WTC11 (cell line): ENCODE measurements around the gene KCNG3. TPM values are rescaled to one million over a fixed set of nuclear protein-coding genes. Genes with fewer than 3 reads are reported as not detected.

Experiments
- ATF1 ChIP-seq: sonication (generic); formaldehyde crosslinking; IDR thresholded peaks from 2 replicates; pipeline ENCODE4 v1.8.1; 2023; ENCODE audit warnings: mild to moderate bottlenecking, moderate library complexity, missing genetic modification reagents
- ELF4 ChIP-seq: sonication (generic); formaldehyde crosslinking; IDR thresholded peaks from 2 replicates; pipeline ENCODE4 v1.8.1; 2022; ENCODE audit warnings: low read depth, mild to moderate bottlenecking, moderate library complexity, missing genetic modification reagents
- ESRRA ChIP-seq: sonication (generic); formaldehyde crosslinking; IDR thresholded peaks from 2 replicates; pipeline ENCODE4 v1.8.1; 2022; ENCODE audit warnings: mild to moderate bottlenecking, missing genetic modification reagents, borderline replicate concordance
- ETV6 ChIP-seq: sonication (generic); formaldehyde crosslinking; IDR thresholded peaks from 2 replicates; pipeline ENCODE4 v1.8.1; 2022; ENCODE audit warnings: mild to moderate bottlenecking, missing genetic modification reagents
- GABPB1 ChIP-seq: sonication (generic); formaldehyde crosslinking; IDR thresholded peaks from 2 replicates; pipeline ENCODE4 v1.8.1; 2023; ENCODE audit warnings: mild to moderate bottlenecking, missing genetic modification reagents
- IRF2 ChIP-seq: sonication (generic); formaldehyde crosslinking; IDR thresholded peaks from 2 replicates; pipeline ENCODE4 v1.8.0; 2022; ENCODE audit warnings: low read depth, missing genetic modification reagents, borderline replicate concordance
- KAT7 ChIP-seq: sonication (generic); formaldehyde crosslinking; IDR thresholded peaks from 2 replicates; pipeline ENCODE4 v1.8.1; 2023; ENCODE audit warnings: missing genetic modification reagents, mild to moderate bottlenecking, borderline replicate concordance
- OVOL2 ChIP-seq: fragments of 250-450 bp; sonication (Bioruptor Pico); IDR thresholded peaks from 2 replicates; pipeline ENCODE4 v1.9.0; 2021; ENCODE audit warnings: mild to moderate bottlenecking, borderline replicate concordance
- RELA ChIP-seq: sonication (generic); formaldehyde crosslinking; IDR thresholded peaks from 2 replicates; pipeline ENCODE4 v1.8.1; 2022; ENCODE audit warnings: missing genetic modification reagents, mild to moderate bottlenecking, borderline replicate concordance
- SOX15 ChIP-seq: fragments of 250-450 bp; sonication (Bioruptor Pico); IDR thresholded peaks from 2 replicates; pipeline ENCODE4 v1.9.0; 2021; ENCODE audit warnings: mild to moderate bottlenecking
- SP1 ChIP-seq: sonication (generic); formaldehyde crosslinking; conservative IDR thresholded peaks from 2 replicates; pipeline ENCODE4 v1.8.1; 2022; ENCODE audit warnings: missing genetic modification reagents
- TP53 ChIP-seq: sonication (generic); formaldehyde crosslinking; IDR thresholded peaks from 2 replicates; pipeline ENCODE4 v1.8.1; 2023; ENCODE audit warnings: mild to moderate bottlenecking, missing genetic modification reagents
- ZNF232 ChIP-seq: sonication (generic); formaldehyde crosslinking; IDR thresholded peaks from 2 replicates; pipeline ENCODE4 v1.8.0; 2022; ENCODE audit warnings: mild to moderate bottlenecking, missing genetic modification reagents
- total RNA-seq: library from RNA; stranded (reverse); gene quantifications from 3 replicates; pipeline ENCODE4 v1.2.3, GENCODE V29; 2021
- TF ChIP-seq, protein P1 (sequence below): fragments of 250-450 bp; sonication (Bioruptor Pico); conservative IDR thresholded peaks from 2 replicates; pipeline ENCODE4 v1.9.0; 2021; ENCODE audit warnings: mild to moderate bottlenecking
- TF ChIP-seq, protein P2 (sequence below): fragments of 200-600 bp; IDR thresholded peaks from 2 replicates; pipeline ENCODE4 v1.8.0; 2022; ENCODE audit warnings: antibody characterized with exemption
- TF ChIP-seq, protein P3 (sequence below): sonication (generic); formaldehyde crosslinking; IDR thresholded peaks from 2 replicates; pipeline ENCODE4 v1.8.1; 2022; ENCODE audit warnings: mild to moderate bottlenecking, moderate library complexity, missing genetic modification reagents
- TF ChIP-seq, protein P4 (sequence below): sonication (generic); formaldehyde crosslinking; IDR thresholded peaks from 2 replicates; pipeline ENCODE4 v1.8.0; 2022; ENCODE audit warnings: mild to moderate bottlenecking, missing genetic modification reagents
- TF ChIP-seq, protein P5 (sequence below): sonication (generic); formaldehyde crosslinking; IDR thresholded peaks from 2 replicates; pipeline ENCODE4 v1.8.0; 2022; ENCODE audit warnings: missing genetic modification reagents
- TF ChIP-seq, protein P6 (sequence below): sonication (generic); formaldehyde crosslinking; IDR thresholded peaks from 2 replicates; pipeline ENCODE4 v1.8.0; 2022; ENCODE audit warnings: mild to moderate bottlenecking, missing genetic modification reagents

The KCNG3 gene
- total RNA-seq, 1 experiment from 2014 or later, result 15.5 TPM

DNA sequence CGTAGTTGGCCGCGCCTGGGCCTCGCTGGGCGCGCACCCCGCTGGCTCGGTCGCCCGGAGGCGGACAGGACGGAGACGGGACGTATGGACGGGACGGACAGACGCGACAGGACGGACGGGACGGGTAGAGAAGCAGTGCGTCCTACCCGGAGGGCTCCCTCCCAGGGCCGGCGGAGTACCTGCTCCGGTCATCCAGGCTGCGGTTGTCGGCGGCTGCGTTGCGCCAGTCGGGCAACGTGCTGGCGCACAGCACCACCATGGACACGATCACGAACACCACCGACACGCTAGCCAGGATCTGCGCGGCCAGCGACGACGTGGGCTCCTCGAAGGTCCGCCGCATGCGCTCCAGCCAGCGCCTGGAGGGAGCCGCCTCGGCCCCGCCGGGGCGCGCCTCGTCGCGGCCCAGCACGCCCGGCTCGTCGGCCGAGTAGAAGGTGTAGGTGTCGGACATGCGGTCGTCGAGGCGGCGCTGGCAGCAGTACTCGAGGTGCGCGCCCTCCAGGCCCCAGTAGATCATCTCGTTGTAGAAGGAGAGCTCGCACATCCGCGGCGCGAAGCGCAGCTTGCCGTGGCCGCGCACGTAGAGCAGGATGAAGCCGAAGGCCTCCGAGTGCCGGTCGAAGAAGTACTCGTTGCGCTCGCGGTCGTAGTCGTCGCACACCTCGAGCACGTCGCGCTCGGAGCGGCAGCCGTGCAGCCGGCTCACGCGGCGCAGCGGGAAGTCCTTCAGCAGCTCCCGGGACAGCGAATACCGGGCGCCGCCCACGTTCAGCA is 903 bp downstream of the KCNG3 start (continued):
- TF ChIP-seq, protein P1, sequence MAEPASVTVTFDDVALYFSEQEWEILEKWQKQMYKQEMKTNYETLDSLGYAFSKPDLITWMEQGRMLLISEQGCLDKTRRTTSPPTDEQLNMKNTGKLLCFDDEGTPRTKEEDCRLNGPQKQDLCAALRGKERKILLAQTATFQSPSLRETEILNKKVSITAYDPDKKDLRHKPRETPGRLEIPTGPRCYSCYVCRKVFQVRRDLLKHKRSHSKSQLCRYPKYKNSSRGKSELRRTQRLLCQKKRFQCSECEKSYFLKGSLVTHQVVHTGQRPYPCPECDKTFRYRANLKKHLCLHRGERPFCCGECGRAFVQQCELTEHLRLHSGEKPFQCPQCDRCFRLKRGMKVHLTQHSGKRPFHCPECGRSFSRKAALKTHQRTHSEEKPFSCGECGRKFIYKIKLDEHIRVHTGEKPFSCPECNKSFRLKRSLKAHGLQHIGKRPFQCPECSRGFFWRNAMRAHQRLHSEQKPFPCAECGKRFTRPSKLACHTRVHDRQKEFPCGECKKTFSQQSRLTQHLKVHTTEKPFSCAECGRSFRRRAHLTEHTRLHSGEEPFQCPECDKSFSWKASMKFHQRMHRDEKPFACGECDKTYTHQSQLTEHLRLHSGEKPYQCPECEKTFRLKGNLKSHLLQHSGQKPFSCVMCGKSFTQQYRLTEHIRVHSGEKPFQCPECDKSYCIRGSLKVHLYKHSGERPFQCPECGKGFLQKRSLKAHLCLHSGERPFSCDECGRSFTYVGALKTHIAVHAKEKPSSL (CRISPR knock-in tag), result no peak
- peak; percentile 81; the same call in 1 of the 2 replicates for TF ChIP-seq TP53 (CRISPR knock-in tag)
- peak; percentile 61; the same call in 1 of the 2 replicates for TF ChIP-seq KAT7 (CRISPR knock-in tag)
- peak; percentile 32; the same call in 1 of the 2 replicates for TF ChIP-seq GABPB1
- peak; percentile 4; the same call in 1 of the 2 replicates for TF ChIP-seq ETV6 (CRISPR knock-in tag)
- peak; percentile 74; the same call in 1 of the 2 replicates for TF ChIP-seq ATF1 (CRISPR knock-in tag)
- TF ChIP-seq, protein P2, sequence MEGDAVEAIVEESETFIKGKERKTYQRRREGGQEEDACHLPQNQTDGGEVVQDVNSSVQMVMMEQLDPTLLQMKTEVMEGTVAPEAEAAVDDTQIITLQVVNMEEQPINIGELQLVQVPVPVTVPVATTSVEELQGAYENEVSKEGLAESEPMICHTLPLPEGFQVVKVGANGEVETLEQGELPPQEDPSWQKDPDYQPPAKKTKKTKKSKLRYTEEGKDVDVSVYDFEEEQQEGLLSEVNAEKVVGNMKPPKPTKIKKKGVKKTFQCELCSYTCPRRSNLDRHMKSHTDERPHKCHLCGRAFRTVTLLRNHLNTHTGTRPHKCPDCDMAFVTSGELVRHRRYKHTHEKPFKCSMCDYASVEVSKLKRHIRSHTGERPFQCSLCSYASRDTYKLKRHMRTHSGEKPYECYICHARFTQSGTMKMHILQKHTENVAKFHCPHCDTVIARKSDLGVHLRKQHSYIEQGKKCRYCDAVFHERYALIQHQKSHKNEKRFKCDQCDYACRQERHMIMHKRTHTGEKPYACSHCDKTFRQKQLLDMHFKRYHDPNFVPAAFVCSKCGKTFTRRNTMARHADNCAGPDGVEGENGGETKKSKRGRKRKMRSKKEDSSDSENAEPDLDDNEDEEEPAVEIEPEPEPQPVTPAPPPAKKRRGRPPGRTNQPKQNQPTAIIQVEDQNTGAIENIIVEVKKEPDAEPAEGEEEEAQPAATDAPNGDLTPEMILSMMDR, result no peak
- TF ChIP-seq, protein P3, sequence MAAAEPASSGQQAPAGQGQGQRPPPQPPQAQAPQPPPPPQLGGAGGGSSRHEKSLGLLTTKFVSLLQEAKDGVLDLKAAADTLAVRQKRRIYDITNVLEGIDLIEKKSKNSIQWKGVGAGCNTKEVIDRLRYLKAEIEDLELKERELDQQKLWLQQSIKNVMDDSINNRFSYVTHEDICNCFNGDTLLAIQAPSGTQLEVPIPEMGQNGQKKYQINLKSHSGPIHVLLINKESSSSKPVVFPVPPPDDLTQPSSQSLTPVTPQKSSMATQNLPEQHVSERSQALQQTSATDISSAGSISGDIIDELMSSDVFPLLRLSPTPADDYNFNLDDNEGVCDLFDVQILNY, result peak; percentile 42; the same call in 1 of the 2 replicates
- TF ChIP-seq SP1 (CRISPR knock-in tag), result peak; percentile 20; the same call in 1 of the 2 replicates
- no peak for TF ChIP-seq SOX15 (CRISPR knock-in tag)
- TF ChIP-seq OVOL2 (CRISPR knock-in tag), result no peak
- TF ChIP-seq ESRRA (CRISPR knock-in tag), result peak; percentile 43; the same call in 1 of the 2 replicates
- TF ChIP-seq, protein P4, sequence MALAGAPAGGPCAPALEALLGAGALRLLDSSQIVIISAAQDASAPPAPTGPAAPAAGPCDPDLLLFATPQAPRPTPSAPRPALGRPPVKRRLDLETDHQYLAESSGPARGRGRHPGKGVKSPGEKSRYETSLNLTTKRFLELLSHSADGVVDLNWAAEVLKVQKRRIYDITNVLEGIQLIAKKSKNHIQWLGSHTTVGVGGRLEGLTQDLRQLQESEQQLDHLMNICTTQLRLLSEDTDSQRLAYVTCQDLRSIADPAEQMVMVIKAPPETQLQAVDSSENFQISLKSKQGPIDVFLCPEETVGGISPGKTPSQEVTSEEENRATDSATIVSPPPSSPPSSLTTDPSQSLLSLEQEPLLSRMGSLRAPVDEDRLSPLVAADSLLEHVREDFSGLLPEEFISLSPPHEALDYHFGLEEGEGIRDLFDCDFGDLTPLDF (CRISPR knock-in tag), result peak; percentile 74; the same call in 1 of the 2 replicates
- TF ChIP-seq, protein P5, sequence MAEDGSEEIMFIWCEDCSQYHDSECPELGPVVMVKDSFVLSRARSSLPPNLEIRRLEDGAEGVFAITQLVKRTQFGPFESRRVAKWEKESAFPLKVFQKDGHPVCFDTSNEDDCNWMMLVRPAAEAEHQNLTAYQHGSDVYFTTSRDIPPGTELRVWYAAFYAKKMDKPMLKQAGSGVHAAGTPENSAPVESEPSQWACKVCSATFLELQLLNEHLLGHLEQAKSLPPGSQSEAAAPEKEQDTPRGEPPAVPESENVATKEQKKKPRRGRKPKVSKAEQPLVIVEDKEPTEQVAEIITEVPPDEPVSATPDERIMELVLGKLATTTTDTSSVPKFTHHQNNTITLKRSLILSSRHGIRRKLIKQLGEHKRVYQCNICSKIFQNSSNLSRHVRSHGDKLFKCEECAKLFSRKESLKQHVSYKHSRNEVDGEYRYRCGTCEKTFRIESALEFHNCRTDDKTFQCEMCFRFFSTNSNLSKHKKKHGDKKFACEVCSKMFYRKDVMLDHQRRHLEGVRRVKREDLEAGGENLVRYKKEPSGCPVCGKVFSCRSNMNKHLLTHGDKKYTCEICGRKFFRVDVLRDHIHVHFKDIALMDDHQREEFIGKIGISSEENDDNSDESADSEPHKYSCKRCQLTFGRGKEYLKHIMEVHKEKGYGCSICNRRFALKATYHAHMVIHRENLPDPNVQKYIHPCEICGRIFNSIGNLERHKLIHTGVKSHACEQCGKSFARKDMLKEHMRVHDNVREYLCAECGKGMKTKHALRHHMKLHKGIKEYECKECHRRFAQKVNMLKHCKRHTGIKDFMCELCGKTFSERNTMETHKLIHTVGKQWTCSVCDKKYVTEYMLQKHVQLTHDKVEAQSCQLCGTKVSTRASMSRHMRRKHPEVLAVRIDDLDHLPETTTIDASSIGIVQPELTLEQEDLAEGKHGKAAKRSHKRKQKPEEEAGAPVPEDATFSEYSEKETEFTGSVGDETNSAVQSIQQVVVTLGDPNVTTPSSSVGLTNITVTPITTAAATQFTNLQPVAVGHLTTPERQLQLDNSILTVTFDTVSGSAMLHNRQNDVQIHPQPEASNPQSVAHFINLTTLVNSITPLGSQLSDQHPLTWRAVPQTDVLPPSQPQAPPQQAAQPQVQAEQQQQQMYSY (CRISPR knock-in tag), result peak; percentile 68
- TF ChIP-seq ELF4 (CRISPR knock-in tag), result 0 out of 2 replicates have a peak, but pooled peaks have one; percentile 46
- TF ChIP-seq ZNF232 (CRISPR knock-in tag), result 0 out of 2 replicates have a peak, but pooled peaks have one; percentile 23
- TF ChIP-seq, protein P6, sequence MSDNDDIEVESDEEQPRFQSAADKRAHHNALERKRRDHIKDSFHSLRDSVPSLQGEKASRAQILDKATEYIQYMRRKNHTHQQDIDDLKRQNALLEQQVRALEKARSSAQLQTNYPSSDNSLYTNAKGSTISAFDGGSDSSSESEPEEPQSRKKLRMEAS, result peak; percentile 77; the same call in 1 of the 2 replicates
- TF ChIP-seq RELA (CRISPR knock-in tag), result peak; percentile 86
- no peak for TF ChIP-seq IRF2
